Suppressor macrophage treated with lipopolysaccharide for 1 hour (primary cell): ENCODE results near the gene RAB20.
A peak's percentile ranks its signal among the peaks of the same experiment; 100 is the strongest.
"Not testable (repeated sequence)": the region's sequence is repeated elsewhere in the genome, so short reads cannot be mapped to it uniquely, and the experiment has no call there.

Experiments used
- DNase-seq, 3 donors: peaks; one replicate each; pipeline ENCODE4 v3.0.0-alpha.2; 2020 to 2022

RAB20 gene

GRCh38 chr13:110561344-110562035 is at the start of gene RAB20:
RAB20 (minus strand) TSS chr13:110561722; CDS start chr13:110561519, 203 bp downstream.
- DNase-seq = peak; percentile 90 to 93 (median 90)

- no peak for DNase-seq
Measured at GRCh38 chr13:110610955-110611595, 49.6 kb upstream of the RAB20 start.

- DNase-seq = no peak
Measured at GRCh38 chr13:110607675-110608224, 46.2 kb upstream of the RAB20 start.

GRCh38 chr13:110606281-110606680 is 44.8 kb upstream of the RAB20 start:
- DNase-seq = not testable (repeated sequence)

GRCh38 chr13:110605132-110605531 is 43.6 kb upstream of the RAB20 start:
- no peak for DNase-seq

GRCh38 chr13:110600980-110601379 is 39.5 kb upstream of the RAB20 start:
- DNase-seq = no peak

- DNase-seq = no peak
Measured at GRCh38 chr13:110600261-110600819, 38.8 kb upstream of the RAB20 start.

- no peak for DNase-seq
Measured at GRCh38 chr13:110597041-110597689, 35.6 kb upstream of the RAB20 start.

- DNase-seq = peak; percentile 69 to 85 (median 82)
Measured at GRCh38 chr13:110593430-110594130, 32.1 kb upstream of the RAB20 start.

- peak; percentile 6 to 65 (median 18) for DNase-seq
Measured at GRCh38 chr13:110592665-110593064, 31.1 kb upstream of the RAB20 start.

GRCh38 chr13:110590577-110590976 is 29.1 kb upstream of the RAB20 start:
- DNase-seq = no peak

GRCh38 chr13:110589793-110590390 is 28.4 kb upstream of the RAB20 start:
- peak; percentile 26 to 41 (median 28) for DNase-seq

GRCh38 chr13:110583178-110583865 is 21.8 kb upstream of the RAB20 start:
- DNase-seq = no peak

GRCh38 chr13:110582421-110582954 is 21.0 kb upstream of the RAB20 start:
- no peak for DNase-seq

GRCh38 chr13:110581506-110582185 is 20.1 kb upstream of the RAB20 start:
- no peak for DNase-seq

GRCh38 chr13:110580800-110581199 is 19.3 kb upstream of the RAB20 start:
- peak; percentile 29 to 63 (median 54) for DNase-seq

- peak; percentile 34 to 39 (median 36) for DNase-seq
Measured at GRCh38 chr13:110578363-110578762, 16.8 kb upstream of the RAB20 start.

GRCh38 chr13:110576736-110577476 is 15.4 kb upstream of the RAB20 start:
- DNase-seq = no peak

- DNase-seq = no peak
Measured at GRCh38 chr13:110576070-110576394, 14.5 kb upstream of the RAB20 start.
